ENCODE data around the gene CFAP119. TPM values are rescaled to one million over a fixed set of nuclear protein-coding genes. Genes with fewer than 3 reads are reported as not detected.

The CFAP119 gene
- total RNA-seq, 1 experiment from 2014 or later: 4.2 TPM

DNA sequence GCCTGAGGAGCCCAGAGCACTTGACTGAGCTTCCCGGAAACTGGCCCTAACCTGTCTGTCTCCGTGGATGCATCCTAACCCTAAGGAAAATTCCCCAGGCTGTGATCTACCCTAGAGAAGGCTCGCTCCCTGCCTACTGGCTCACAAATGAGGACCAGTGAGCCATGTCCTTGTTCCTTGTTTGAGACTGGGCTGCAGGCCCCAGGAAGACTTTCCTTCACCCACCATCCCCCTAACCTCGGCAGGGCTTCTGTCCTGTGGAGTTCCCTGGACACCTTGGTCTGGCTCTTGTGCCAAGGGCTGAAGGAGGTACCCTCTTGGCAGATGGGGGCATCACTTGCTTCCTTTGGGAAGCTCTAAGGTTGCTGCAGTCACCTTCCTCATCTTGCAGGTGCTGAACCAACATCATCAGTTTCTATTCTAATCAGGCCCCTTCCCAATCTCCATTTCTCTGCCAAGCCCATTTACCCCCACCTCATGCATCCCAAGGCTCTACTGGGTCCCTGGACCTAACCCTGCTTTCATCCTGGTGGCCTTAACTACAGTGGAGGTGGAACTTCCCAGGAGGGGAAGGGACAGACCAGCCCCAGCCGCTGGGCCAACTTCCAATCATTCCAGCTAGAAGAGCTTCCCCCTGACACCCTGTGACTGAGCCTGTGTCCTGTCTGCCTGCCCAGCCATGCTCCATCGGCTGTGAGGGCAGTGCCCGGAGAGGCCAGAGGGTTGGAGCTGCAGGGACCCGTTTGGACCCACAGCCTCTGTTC, 12.7 kb upstream of the CFAP119 start:
- H3K9me3 ChIP-seq (replicated peaks): no peaks in the 10 kb centered on the region
- H3K4me1 ChIP-seq: peaks cover 5% of the 10 kb centered on the region; the same call in 1 of the 2 replicates
- H3K36me3 ChIP-seq: peaks cover 40% of the 10 kb centered on the region
- no peak for DNase-seq
- no peaks in the 10 kb centered on the region for H3K27me3 ChIP-seq
- peak overlapping the region; percentile 76 for H3K4me3 ChIP-seq
- H3K27ac ChIP-seq: no peak overlapping the region

- no peak for DNase-seq
- Histone ChIP-seq H3K36me3 (peaks cover 44% of the 10 kb centered on the region), H3K27ac (no peak overlapping the region), H3K4me1 (peaks cover 5% of the 10 kb centered on the region; the same call in 1 of the 2 replicates), H3K4me3 (no peak overlapping the region), H3K9me3 (replicated peaks) (no peaks in the 10 kb centered on the region), H3K27me3 (no peaks in the 10 kb centered on the region)
Observed at GRCh38 chr16:30773826-30774225, 12.0 kb upstream of the CFAP119 start.

- H3K27ac ChIP-seq: no peak overlapping the region
- no peak overlapping the region for H3K4me3 ChIP-seq
- no peaks in the 10 kb centered on the region for H3K9me3 ChIP-seq (replicated peaks)
- no peaks in the 10 kb centered on the region for H3K27me3 ChIP-seq
- DNase-seq: no peak
- peaks cover 4% of the 10 kb centered on the region; the same call in 1 of the 2 replicates for H3K4me1 ChIP-seq
- peaks cover 63% of the 10 kb centered on the region for H3K36me3 ChIP-seq
Observed at GRCh38 chr16:30771726-30772125, 9.9 kb upstream of the CFAP119 start.

- Histone ChIP-seq H3K36me3 (peaks cover 73% of the 10 kb centered on the region), H3K4me1 (no peaks in the 10 kb centered on the region), H3K4me3 (no peak overlapping the region), H3K27me3 (no peaks in the 10 kb centered on the region), H3K9me3 (replicated peaks) (no peaks in the 10 kb centered on the region), H3K27ac (no peak overlapping the region)
- DNase-seq: no peak
Observed at GRCh38 chr16:30769379-30770089, 7.7 kb upstream of the CFAP119 start.

GRCh38 chr16:30768583-30769181, 6.8 kb upstream of the CFAP119 start:
- Histone ChIP-seq H3K27me3 (no peaks in the 10 kb centered on the region), H3K4me3 (no peak overlapping the region), H3K9me3 (replicated peaks) (no peaks in the 10 kb centered on the region), H3K4me1 (no peaks in the 10 kb centered on the region), H3K27ac (no peak overlapping the region), H3K36me3 (peaks cover 74% of the 10 kb centered on the region)
- no peak for DNase-seq

DNA sequence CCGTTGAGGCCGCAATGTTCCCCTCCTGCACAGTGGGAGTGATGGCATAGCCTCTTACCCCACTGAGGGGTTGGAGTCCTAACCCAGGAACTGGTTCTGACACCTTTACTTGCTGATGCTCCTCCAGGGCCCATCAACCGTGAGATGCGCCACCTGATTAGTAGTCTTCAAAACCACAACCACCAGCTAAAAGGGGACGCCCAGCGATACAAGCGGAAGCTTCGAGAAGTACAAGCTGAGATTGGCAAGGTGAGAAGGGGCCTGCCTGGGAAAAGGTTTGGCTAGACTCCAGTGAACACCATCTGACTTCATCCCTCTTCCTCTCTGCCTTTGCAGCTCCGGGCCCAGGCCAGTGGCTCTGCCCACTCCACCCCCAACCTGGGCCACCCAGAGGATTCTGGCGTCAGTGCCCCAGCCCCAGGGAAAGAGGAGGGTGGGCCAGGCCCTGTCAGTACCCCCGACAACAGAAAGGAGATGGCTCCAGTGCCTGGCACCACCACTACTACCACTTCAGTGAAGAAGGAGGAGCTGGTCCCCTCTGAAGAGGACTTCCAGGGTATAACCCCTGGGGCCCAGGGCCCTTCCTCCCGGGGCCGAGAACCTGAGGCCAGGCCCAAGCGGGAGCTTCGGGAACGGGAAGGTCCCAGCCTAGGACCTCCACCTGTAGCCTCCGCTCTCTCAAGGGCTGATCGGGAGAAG, 6.1 kb upstream of the CFAP119 start:
- no peak for DNase-seq
- Histone ChIP-seq H3K27ac (no peak overlapping the region), H3K4me3 (no peak overlapping the region), H3K4me1 (peaks cover 3% of the 10 kb centered on the region; the same call in 1 of the 2 replicates), H3K9me3 (replicated peaks) (no peaks in the 10 kb centered on the region), H3K27me3 (no peaks in the 10 kb centered on the region), H3K36me3 (peaks cover 71% of the 10 kb centered on the region)

GRCh38 chr16:30766933-30767284, 5.0 kb upstream of the CFAP119 start:
- no peak for DNase-seq
- Histone ChIP-seq H3K36me3 (peaks cover 61% of the 10 kb centered on the region), H3K4me3 (no peak overlapping the region), H3K27ac (no peak overlapping the region), H3K4me1 (peaks cover 3% of the 10 kb centered on the region; the same call in 1 of the 2 replicates), H3K27me3 (no peaks in the 10 kb centered on the region), H3K9me3 (replicated peaks) (no peaks in the 10 kb centered on the region)

DNA sequence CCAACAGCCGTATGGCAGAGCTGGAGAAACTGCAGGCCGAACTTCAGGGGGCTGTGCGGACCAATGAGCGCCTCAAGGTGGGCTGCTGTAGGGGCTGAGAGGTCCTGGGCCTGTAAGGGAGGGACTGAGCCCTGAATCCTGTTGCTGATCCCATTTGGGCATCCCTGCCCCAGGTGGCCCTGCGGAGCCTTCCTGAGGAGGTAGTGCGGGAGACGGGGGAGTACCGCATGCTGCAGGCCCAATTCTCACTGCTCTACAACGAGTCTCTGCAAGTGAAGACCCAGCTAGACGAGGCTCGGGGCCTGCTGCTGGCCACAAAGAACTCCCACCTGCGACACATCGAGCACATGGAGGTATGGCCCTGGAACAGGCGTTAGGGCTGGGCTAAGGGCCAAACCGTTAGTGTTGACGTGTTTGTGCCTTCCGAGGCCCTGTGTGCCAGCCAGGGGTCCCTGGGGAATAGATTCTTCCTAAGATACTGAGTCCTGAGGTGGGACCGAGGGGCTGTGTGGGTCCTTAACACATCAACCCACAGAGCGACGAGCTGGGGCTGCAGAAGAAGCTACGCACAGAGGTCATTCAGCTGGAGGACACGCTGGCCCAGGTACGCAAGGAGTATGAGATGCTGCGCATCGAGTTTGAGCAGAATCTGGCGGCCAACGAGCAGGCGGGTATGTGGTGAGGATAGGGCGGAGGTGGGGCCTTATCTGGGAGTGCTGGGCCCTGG, 4.5 kb upstream of the CFAP119 start:
- Histone ChIP-seq H3K27ac (no peak overlapping the region), H3K27me3 (no peaks in the 10 kb centered on the region), H3K36me3 (peaks cover 55% of the 10 kb centered on the region), H3K9me3 (replicated peaks) (no peaks in the 10 kb centered on the region), H3K4me3 (no peak overlapping the region), H3K4me1 (peaks cover 3% of the 10 kb centered on the region; the same call in 1 of the 2 replicates)
- no peak for DNase-seq

GRCh38 chr16:30764816-30765465, 3.1 kb upstream of the CFAP119 start:
- H3K36me3 ChIP-seq: peaks cover 46% of the 10 kb centered on the region
- H3K9me3 ChIP-seq (replicated peaks): no peaks in the 10 kb centered on the region
- DNase-seq: no peak

GRCh38 chr16:30764086-30764485, 2.2 kb upstream of the CFAP119 start:
- Histone ChIP-seq H3K4me1 (peaks cover 5% of the 10 kb centered on the region; the same call in 1 of the 2 replicates), H3K27me3 (no peaks in the 10 kb centered on the region), H3K4me3 (no peak overlapping the region), H3K27ac (no peak overlapping the region), H3K9me3 (replicated peaks) (no peaks in the 10 kb centered on the region), H3K36me3 (peaks cover 40% of the 10 kb centered on the region)
- no peak for DNase-seq

More at GRCh38 chr16:30764816-30765465, 3.1 kb upstream of the CFAP119 start:
- Histone ChIP-seq H3K4me1 (peaks cover 5% of the 10 kb centered on the region; the same call in 1 of the 2 replicates), H3K4me3 (no peak overlapping the region), H3K27me3 (no peaks in the 10 kb centered on the region), H3K27ac (no peak overlapping the region)

- Histone ChIP-seq H3K27me3 (no peaks in the 10 kb centered on the region), H3K4me1 (peaks cover 5% of the 10 kb centered on the region; the same call in 1 of the 2 replicates), H3K9me3 (replicated peaks) (no peaks in the 10 kb centered on the region), H3K36me3 (peaks cover 31% of the 10 kb centered on the region), H3K27ac (no peak overlapping the region), H3K4me3 (peak overlapping the region; percentile 67)
- DNase-seq: no peak
Observed at GRCh38 chr16:30762991-30763725, 1.3 kb upstream of the CFAP119 start.

GRCh38 chr16:30761427-30761927, 385 bp downstream of the CFAP119 start:
- peak overlapping the region; percentile 34 for H3K27ac ChIP-seq
- H3K36me3 ChIP-seq: peaks cover 20% of the 10 kb centered on the region
- H3K4me1 ChIP-seq: peaks cover 5% of the 10 kb centered on the region; the same call in 1 of the 2 replicates
- no peaks in the 10 kb centered on the region for H3K9me3 ChIP-seq (replicated peaks)
- peak; percentile 80 to 81 for DNase-seq
- peak overlapping the region; percentile 67 for H3K4me3 ChIP-seq
- H3K27me3 ChIP-seq: no peaks in the 10 kb centered on the region
